Lung (tissue), 12 donors: ENCODE data around the gene DDX27. TPM values are rescaled to one million over a fixed set of nuclear protein-coding genes. Genes with fewer than 3 reads are reported as not detected.

Experiments used
- ATAC-seq: fragments of 200-7000 bp; cut with Tn5 transposase; one replicate; pipeline ENCODE4 v1.9.1; 2020; ENCODE audit warnings: moderate number of reproducible peaks; ENCODE audit not compliant: insufficient read depth, low FRiP score
- DNase-seq, 3 donors: peaks; one replicate each; pipeline ENCODE4 v3.0.0-alpha.2; 2013 to 2017
- H3K27ac ChIP-seq, 2 donors: one replicate each; pipeline ENCODE4 v1.5.1; 2013; ENCODE audit warnings: mild to moderate bottlenecking in 2 of 2, moderate library complexity in 2 of 2, control low read depth in 1 of 2, inconsistent platforms in 1 of 2, low read depth in 1 of 2, low read length in 1 of 2
- H3K27me3 ChIP-seq, 3 donors: one replicate each; pipeline ENCODE4 v1.5.1; 2013; ENCODE audit warnings: low read length in 2 of 3; ENCODE audit not compliant: control insufficient read depth in 3 of 3, insufficient read depth in 3 of 3
- H3K36me3 ChIP-seq, 4 donors: one replicate each; pipeline ENCODE4 v1.5.1; 2013; ENCODE audit warnings: low read length in 4 of 4, mild to moderate bottlenecking in 1 of 4, moderate library complexity in 1 of 4; ENCODE audit not compliant: control insufficient read depth in 4 of 4, insufficient read depth in 4 of 4
- H3K4me1 ChIP-seq, 5 donors: one replicate each; pipeline ENCODE4 v1.5.1; 2013; ENCODE audit warnings: low read length in 5 of 5, mild to moderate bottlenecking in 2 of 5, moderate library complexity in 1 of 5; ENCODE audit not compliant: control insufficient read depth in 5 of 5, insufficient read depth in 5 of 5
- H3K4me3 ChIP-seq: one replicate; pipeline ENCODE4 v1.5.1; 2013; ENCODE audit warnings: mild to moderate bottlenecking, control low read depth, moderate library complexity
- H3K9ac ChIP-seq, 2 donors: one replicate each; pipeline ENCODE4 v1.5.1; 2013; ENCODE audit warnings: low read length in 2 of 2, control low read depth in 1 of 2; ENCODE audit not compliant: insufficient read depth in 1 of 2
- H3K9me3 ChIP-seq, 4 donors: one replicate each; pipeline ENCODE4 v1.5.1; 2013; ENCODE audit warnings: low read length in 3 of 4, mild to moderate bottlenecking in 1 of 4, moderate library complexity in 1 of 4; ENCODE audit not compliant: control insufficient read depth in 4 of 4, insufficient read depth in 3 of 4
- CTCF ChIP-seq: IDR thresholded peaks from 2 replicates; pipeline ENCODE4 v1.5.1; 2012; ENCODE audit warnings: mild to moderate bottlenecking; ENCODE audit errors: control extremely low read depth, extremely low read depth
- WGBS, 2 donors: extraction: QIAGEN DNeasy Blood & Tissue Kit; methylation state at CpG; one replicate each; pipeline ENCODE4 v1.1.7; 2013; 5-methylcytosine and 5-hydroxymethylcytosine counted together
- polyA plus RNA-seq, 2 donors: library from polyadenylated mRNA; stranded (reverse); fragments of 200-250 nt; gene quantifications; one replicate each; pipeline ENCODE4 v1.2.1, GENCODE V29; 2013
- total RNA-seq, 2 donors: library from RNA; depleted of rRNA in 1 of 2; stranded (reverse); fragments of >200 nt in 1 of 2; gene quantifications; one replicate each; pipeline ENCODE4 v1.2.1, GENCODE V29; 2014 to 2021
- donor health status: control.
- donor health status: control.
- donor health status: Bipolar disorder and iron deficiency.
- donor health status: healthy.
- donor health status: DM: yes; HTN: yes; CAD: no.

Gene DDX27
- total and polyA plus RNA-seq, 4 donors, result 24.9 to 30.0 (median 26.1) TPM

GRCh38 chr20:49277786-49278035, 58.5 kb downstream of the DDX27 start:
- H3K36me3 ChIP-seq, result peaks cover 24 to 45% (median 35%) of the 10 kb centered on the region in 4 donors
- WGBS, 2 donors, result 0 to 2% methylated on average over 21 to 22 of the region's 22 CpGs
- no peak for ATAC-seq

GRCh38 chr20:49278036-49278817, 59.0 kb downstream of the DDX27 start, which contains the start of gene ZNFX1:
TSS of gene ZNFX1 (minus strand) at chr20:49278057. CDS start at chr20:49275839, 2,218 bp downstream.
- H3K27ac ChIP-seq, result peak within 1 kb of the TSS; percentile 94 to 96
- H3K9ac ChIP-seq, result peak within 1 kb of the TSS; percentile 70 to 99
- TF ChIP-seq CTCF, result no peak
- DNase-seq (peak; percentile 99), ATAC-seq (peak; percentile 93)
- WGBS, 2 donors, result 0 to 1% methylated on average over 48 to 80 of the region's 80 CpGs
- peak within 1 kb of the TSS; percentile 91 for H3K4me3 ChIP-seq
- H3K27me3 ChIP-seq, result no peaks in the 10 kb centered on the region
- H3K9me3 ChIP-seq, result peaks cover 0 to 21% (median 17%) of the 10 kb centered on the region in 4 donors
- peaks cover 0 to 41% (median 17%) of the 10 kb centered on the region in 5 donors for H3K4me1 ChIP-seq
- peaks cover 26 to 48% (median 39%) of the 10 kb centered on the region in 4 donors for H3K36me3 ChIP-seq

More at GRCh38 chr20:49277786-49278035, 58.5 kb downstream of the DDX27 start:
- Histone ChIP-seq H3K4me1 (peaks cover 0 to 36% (median 17%) of the 10 kb centered on the region in 5 donors), H3K9ac (peak overlapping the region; percentile 59 to 76), H3K27me3 (no peaks in the 10 kb centered on the region), H3K4me3 (peak overlapping the region; percentile 91), H3K27ac (peak overlapping the region; percentile 94 to 96), H3K9me3 (peaks cover 0 to 19% (median 16%) of the 10 kb centered on the region in 4 donors)
- DNase-seq, result no peak
- no peak for TF ChIP-seq CTCF

- DNase-seq (peak in 1 of 3 donors; percentile 35), ATAC-seq (no peak)
- Histone ChIP-seq H3K4me1 (peaks cover 0 to 44% (median 17%) of the 10 kb centered on the region in 5 donors), H3K9ac (peak overlapping the region; percentile 70 to 99), H3K9me3 (peaks cover 0 to 25% (median 19%) of the 10 kb centered on the region in 4 donors), H3K27ac (peak overlapping the region; percentile 77 to 93), H3K4me3 (peak overlapping the region; percentile 74), H3K36me3 (peaks cover 29 to 53% (median 47%) of the 10 kb centered on the region in 4 donors), H3K27me3 (no peaks in the 10 kb centered on the region)
- no peak for TF ChIP-seq CTCF
- 12 to 16% methylated on average over 33 of the region's 33 CpGs for WGBS, 2 donors
Measured at GRCh38 chr20:49278818-49279676, 59.8 kb downstream of the DDX27 start.
